SK-N-SH treated with all-trans-retinoic acid at 6 μM for 48 hours (cell line): ENCODE measurements around the gene C5orf22.
"Not testable (repeated sequence)": the region's sequence is repeated elsewhere in the genome, so short reads cannot be mapped to it uniquely, and the experiment has no call there.

Experiments used
- ATAC-seq: fragments of 200-7000 bp; cut with Tn5 transposase; 3 replicates; pipeline ENCODE4 v1.9.1; 2020; ENCODE audit warnings: mild to moderate bottlenecking, moderate library complexity
- BACH2 ChIP-seq: fragments of 250-450 bp; sonication (Bioruptor Pico); IDR thresholded peaks from 2 replicates; pipeline ENCODE4 v1.9.0; 2021; ENCODE audit warnings: mild to moderate bottlenecking, borderline replicate concordance
- CSDC2 ChIP-seq: fragments of 250-450 bp; sonication (Bioruptor Pico); IDR thresholded peaks from 2 replicates; pipeline ENCODE4 v1.5.0; 2020; ENCODE audit warnings: mild to moderate bottlenecking, moderate library complexity
- ESRRG ChIP-seq: fragments of 250-450 bp; sonication (Bioruptor Pico); IDR thresholded peaks from 2 replicates; pipeline ENCODE4 v1.6.1; 2021; ENCODE audit warnings: mild to moderate bottlenecking
- GLIS3 ChIP-seq: fragments of 250-450 bp; sonication (Bioruptor Pico); IDR thresholded peaks from 2 replicates; pipeline ENCODE4 v1.5.0; 2020; ENCODE audit warnings: mild to moderate bottlenecking, moderate library complexity
- ISL1 ChIP-seq: fragments of 250-450 bp; sonication (Bioruptor Pico); IDR thresholded peaks from 2 replicates; pipeline ENCODE4 v2.1.2; 2022; ENCODE audit warnings: mild to moderate bottlenecking, moderate library complexity
- OSR1 ChIP-seq: fragments of 250-450 bp; sonication (Bioruptor Pico); IDR thresholded peaks from 2 replicates; pipeline ENCODE4 v1.8.0; 2022; ENCODE audit warnings: moderate library complexity, mild to moderate bottlenecking, inconsistent platforms
- PPARA ChIP-seq: fragments of 250-450 bp; sonication (Bioruptor Pico); IDR thresholded peaks from 2 replicates; pipeline ENCODE4 v1.5.0; 2020; ENCODE audit warnings: mild to moderate bottlenecking, borderline replicate concordance
- RARB ChIP-seq: fragments of 250-450 bp; sonication (Bioruptor Pico); IDR thresholded peaks from 2 replicates; pipeline ENCODE4 v1.8.0; 2021; ENCODE audit warnings: mild to moderate bottlenecking, moderate library complexity
- SNAI2 ChIP-seq: fragments of 250-450 bp; sonication (Bioruptor Pico); IDR thresholded peaks from 2 replicates; pipeline ENCODE4 v1.5.0; 2020; ENCODE audit warnings: mild to moderate bottlenecking, moderate library complexity
- TCF4 ChIP-seq: fragments of 250-450 bp; sonication (Bioruptor Pico); IDR thresholded peaks from 2 replicates; pipeline ENCODE4 v1.8.0; 2021; ENCODE audit warnings: mild to moderate bottlenecking, moderate library complexity, borderline replicate concordance
- TOX ChIP-seq: fragments of 250-450 bp; sonication (Bioruptor Pico); IDR thresholded peaks from 2 replicates; pipeline ENCODE4 v1.8.0; 2021; ENCODE audit warnings: mild to moderate bottlenecking, moderate library complexity, borderline replicate concordance
- ZC3H10 ChIP-seq: fragments of 250-450 bp; sonication (Bioruptor Pico); IDR thresholded peaks from 2 replicates; pipeline ENCODE4 v1.5.1; 2021; ENCODE audit warnings: mild to moderate bottlenecking, moderate library complexity
- ZFP3 ChIP-seq: fragments of 250-450 bp; sonication (Bioruptor Pico); IDR thresholded peaks from 2 replicates; pipeline ENCODE4 v1.5.0; 2020; ENCODE audit warnings: mild to moderate bottlenecking, moderate library complexity
- ZFP30 ChIP-seq: fragments of 450-650 bp; formaldehyde crosslinking; IDR thresholded peaks from 2 replicates; pipeline ENCODE4 v1.5.0; 2022; ENCODE audit warnings: mild to moderate bottlenecking, moderate library complexity
- ZNF565 ChIP-seq: fragments of 450-650 bp; formaldehyde crosslinking; conservative IDR thresholded peaks from 2 replicates; pipeline ENCODE4 v1.5.0; 2020; ENCODE audit warnings: low read depth, mild to moderate bottlenecking, moderate library complexity
- ZNF8 ChIP-seq: fragments of 450-650 bp; formaldehyde crosslinking; IDR thresholded peaks from 2 replicates; pipeline ENCODE4 v1.5.0; 2020; ENCODE audit warnings: mild to moderate bottlenecking, moderate library complexity
- TF ChIP-seq, protein P1 (sequence below): fragments of 250-450 bp; sonication (Bioruptor Pico); IDR thresholded peaks from 2 replicates; pipeline ENCODE4 v1.5.1; 2020; ENCODE audit warnings: low read depth, mild to moderate bottlenecking, moderate library complexity
- TF ChIP-seq, protein P2 (sequence below): fragments of 250-450 bp; sonication (Bioruptor Pico); IDR thresholded peaks from 2 replicates; pipeline ENCODE4 v1.8.0; 2021; ENCODE audit warnings: low read depth, mild to moderate bottlenecking, moderate library complexity, borderline replicate concordance
- TF ChIP-seq, protein P3 (sequence below): fragments of 250-450 bp; sonication (Bioruptor Pico); IDR thresholded peaks from 2 replicates; pipeline ENCODE4 v1.5.1; 2021; ENCODE audit warnings: mild to moderate bottlenecking, moderate library complexity

Gene C5orf22

DNA sequence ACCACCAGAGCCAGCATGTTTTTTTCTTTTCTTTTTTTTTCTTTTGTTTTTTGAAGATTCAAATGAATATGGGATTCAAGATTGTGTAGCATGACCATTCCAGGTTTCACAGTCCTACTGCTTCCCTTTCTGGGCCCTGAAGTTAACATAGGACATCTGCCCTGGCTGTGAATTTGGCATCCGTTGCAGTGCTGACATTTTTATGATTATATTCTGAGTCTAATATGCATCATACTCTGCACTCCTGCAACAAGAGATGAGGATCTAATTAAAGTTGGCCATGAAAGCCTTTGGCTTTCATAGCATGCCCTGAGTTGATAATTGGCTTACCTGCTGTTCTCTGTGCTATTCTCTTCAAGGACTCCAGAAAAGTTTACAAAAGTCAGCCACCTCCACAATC lies 29.8 kb downstream of the C5orf22 start:
- no peak for TF ChIP-seq RARB
- no peak for ATAC-seq

DNA sequence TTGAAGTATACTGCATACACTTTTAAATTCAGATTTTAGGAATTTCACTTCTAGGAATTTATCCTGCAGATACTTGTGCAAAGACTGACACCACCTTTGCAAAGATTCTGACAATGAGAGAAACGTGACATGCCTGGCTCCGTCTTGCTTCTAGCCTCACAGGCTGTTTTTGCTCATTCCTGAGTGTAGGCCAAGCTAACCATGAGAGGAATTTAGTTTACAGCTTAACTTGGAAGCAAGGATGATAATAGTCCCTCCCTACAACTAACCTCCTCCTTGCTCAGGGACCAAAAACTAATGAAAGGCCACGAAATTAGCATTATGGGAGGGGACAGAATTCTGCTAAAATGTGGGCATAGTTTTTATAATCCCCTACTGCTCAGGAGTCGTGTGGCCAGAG lies 31.1 kb downstream of the C5orf22 start:
- TF ChIP-seq ZC3H10 (CRISPR knock-in tag) (no peak), ZFP30 (CRISPR knock-in tag) (no peak), TCF4 (CRISPR knock-in tag) (no peak), ZNF565 (CRISPR knock-in tag) (no peak), BACH2 (CRISPR knock-in tag) (no peak), ZFP3 (CRISPR knock-in tag) (no peak), SNAI2 (CRISPR knock-in tag) (no peak), PPARA (CRISPR knock-in tag) (no peak), GLIS3 (no peak), TOX (CRISPR knock-in tag) (no peak)
- TF ChIP-seq, protein P1, sequence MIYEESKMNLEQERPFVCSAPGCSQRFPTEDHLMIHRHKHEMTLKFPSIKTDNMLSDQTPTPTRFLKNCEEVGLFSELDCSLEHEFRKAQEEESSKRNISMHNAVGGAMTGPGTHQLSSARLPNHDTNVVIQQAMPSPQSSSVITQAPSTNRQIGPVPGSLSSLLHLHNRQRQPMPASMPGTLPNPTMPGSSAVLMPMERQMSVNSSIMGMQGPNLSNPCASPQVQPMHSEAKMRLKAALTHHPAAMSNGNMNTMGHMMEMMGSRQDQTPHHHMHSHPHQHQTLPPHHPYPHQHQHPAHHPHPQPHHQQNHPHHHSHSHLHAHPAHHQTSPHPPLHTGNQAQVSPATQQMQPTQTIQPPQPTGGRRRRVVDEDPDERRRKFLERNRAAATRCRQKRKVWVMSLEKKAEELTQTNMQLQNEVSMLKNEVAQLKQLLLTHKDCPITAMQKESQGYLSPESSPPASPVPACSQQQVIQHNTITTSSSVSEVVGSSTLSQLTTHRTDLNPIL (CRISPR knock-in tag), result no peak
- TF ChIP-seq, protein P2, sequence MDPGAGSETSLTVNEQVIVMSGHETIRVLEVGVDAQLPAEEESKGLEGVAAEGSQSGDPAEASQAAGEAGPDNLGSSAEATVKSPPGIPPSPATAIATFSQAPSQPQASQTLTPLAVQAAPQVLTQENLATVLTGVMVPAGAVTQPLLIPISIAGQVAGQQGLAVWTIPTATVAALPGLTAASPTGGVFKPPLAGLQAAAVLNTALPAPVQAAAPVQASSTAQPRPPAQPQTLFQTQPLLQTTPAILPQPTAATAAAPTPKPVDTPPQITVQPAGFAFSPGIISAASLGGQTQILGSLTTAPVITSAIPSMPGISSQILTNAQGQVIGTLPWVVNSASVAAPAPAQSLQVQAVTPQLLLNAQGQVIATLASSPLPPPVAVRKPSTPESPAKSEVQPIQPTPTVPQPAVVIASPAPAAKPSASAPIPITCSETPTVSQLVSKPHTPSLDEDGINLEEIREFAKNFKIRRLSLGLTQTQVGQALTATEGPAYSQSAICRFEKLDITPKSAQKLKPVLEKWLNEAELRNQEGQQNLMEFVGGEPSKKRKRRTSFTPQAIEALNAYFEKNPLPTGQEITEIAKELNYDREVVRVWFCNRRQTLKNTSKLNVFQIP (CRISPR knock-in tag), result no peak
- ATAC-seq, result no peak

DNA sequence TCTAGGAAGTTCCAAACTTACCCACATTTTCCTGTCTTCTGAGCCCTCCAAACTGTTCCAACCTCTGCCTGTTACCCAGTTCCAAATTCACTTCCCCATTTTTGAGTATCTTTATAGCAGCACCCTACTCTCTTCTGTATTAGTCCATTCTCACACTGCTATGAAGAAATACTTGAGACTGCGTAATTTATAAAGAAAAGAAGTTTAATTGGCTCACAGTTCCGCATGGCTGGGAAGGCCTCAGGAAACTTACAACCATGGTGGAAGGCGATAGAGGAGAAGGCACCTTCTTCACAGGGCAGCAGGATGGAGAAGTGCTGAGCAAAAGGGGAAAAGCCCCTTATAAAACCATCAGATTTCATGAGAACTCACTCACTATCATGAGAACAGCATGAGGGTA lies 34.3 kb downstream of the C5orf22 start:
- not testable (repeated sequence) for ATAC-seq

DNA sequence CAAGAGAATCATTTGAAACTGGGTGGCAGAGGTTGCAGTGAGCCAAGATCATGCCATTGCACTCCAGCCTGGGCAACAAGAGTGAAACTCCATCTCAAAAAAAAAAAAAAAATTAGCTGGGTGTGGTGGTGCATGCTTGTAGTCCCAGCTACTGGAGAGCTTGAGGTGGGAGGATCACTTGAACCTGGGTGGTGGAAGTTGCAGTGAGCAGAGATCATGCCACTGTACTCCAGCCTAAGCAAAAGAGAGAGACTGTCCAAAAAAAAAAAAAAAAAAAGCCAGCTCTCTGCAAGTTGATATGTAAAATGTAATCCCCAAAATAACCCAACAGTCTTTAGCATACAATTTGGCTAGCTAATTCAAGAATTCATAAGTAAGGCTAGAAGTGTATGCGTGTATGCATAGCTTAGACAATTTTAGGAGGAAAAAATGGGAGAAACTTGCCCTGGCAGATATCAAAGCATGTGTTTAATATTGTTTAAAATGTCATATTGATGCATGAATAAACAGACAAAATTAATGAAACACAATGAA lies 36.3 kb downstream of the C5orf22 start:
- no peak for ATAC-seq
- no peak for TF ChIP-seq ZNF8 (CRISPR knock-in tag)
- no peak for TF ChIP-seq TCF4 (CRISPR knock-in tag)
- TF ChIP-seq ZFP30 (CRISPR knock-in tag), result no peak
- TF ChIP-seq ZFP3 (CRISPR knock-in tag), result no peak
- TF ChIP-seq SNAI2 (CRISPR knock-in tag), result no peak
- no peak for TF ChIP-seq TOX (CRISPR knock-in tag)
- TF ChIP-seq, protein P3, sequence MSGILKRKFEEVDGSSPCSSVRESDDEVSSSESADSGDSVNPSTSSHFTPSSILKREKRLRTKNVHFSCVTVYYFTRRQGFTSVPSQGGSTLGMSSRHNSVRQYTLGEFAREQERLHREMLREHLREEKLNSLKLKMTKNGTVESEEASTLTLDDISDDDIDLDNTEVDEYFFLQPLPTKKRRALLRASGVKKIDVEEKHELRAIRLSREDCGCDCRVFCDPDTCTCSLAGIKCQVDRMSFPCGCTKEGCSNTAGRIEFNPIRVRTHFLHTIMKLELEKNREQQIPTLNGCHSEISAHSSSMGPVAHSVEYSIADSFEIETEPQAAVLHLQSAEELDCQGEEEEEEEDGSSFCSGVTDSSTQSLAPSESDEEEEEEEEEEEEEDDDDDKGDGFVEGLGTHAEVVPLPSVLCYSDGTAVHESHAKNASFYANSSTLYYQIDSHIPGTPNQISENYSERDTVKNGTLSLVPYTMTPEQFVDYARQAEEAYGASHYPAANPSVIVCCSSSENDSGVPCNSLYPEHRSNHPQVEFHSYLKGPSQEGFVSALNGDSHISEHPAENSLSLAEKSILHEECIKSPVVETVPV (CRISPR knock-in tag), result no peak
- TF ChIP-seq CSDC2, result no peak
- no peak for TF ChIP-seq OSR1 (CRISPR knock-in tag)
- no peak for TF ChIP-seq ZC3H10 (CRISPR knock-in tag)
- TF ChIP-seq GLIS3, result no peak
- no peak for TF ChIP-seq ESRRG
- no peak for TF ChIP-seq ISL1 (CRISPR knock-in tag)

DNA sequence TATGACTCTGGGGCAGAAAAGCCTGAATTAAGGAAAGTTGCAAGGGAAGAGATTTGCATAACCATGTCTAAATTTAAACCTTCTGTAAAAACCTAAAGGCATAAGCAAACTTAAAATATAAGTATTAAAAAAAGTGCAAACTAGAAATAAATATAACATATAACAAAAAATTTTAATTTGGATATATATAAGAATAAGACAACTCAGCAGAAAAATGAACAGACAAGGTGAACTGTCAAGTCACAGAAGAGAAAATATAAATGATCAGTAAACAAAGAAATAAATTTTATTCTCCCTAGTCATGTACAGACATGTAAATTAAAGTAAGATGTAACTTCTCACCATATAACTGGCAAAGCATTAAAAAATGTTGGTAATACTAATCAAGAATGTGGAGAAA lies 37.0 kb downstream of the C5orf22 start:
- no peak for ATAC-seq

More for the DNA sequence above, 37.0 kb downstream of the C5orf22 start:
- TF ChIP-seq TCF4 (CRISPR knock-in tag) (no peak), BACH2 (CRISPR knock-in tag) (no peak), PPARA (CRISPR knock-in tag) (no peak), OSR1 (CRISPR knock-in tag) (no peak), ZC3H10 (CRISPR knock-in tag) (no peak), GLIS3 (no peak), ZFP3 (CRISPR knock-in tag) (no peak), RARB (no peak), ISL1 (CRISPR knock-in tag) (no peak)
- TF ChIP-seq, protein P3 (CRISPR knock-in tag), result no peak
